ENCODE measurements around the gene DDX49.

DDX49 gene

GRCh38 chr19:18878058-18878797 lies 41.3 kb upstream of the DDX49 start:
- Histone ChIP-seq H3F3A (ENCODE audit: insufficient read depth) (no peaks in the 10 kb centered on the region), H3K79me2 (ENCODE audit: insufficient read depth, low read length) (no peaks in the 10 kb centered on the region), H2AFZ (ENCODE audit: low read depth, low read length, severe bottlenecking) (no peak overlapping the region)

DNA sequence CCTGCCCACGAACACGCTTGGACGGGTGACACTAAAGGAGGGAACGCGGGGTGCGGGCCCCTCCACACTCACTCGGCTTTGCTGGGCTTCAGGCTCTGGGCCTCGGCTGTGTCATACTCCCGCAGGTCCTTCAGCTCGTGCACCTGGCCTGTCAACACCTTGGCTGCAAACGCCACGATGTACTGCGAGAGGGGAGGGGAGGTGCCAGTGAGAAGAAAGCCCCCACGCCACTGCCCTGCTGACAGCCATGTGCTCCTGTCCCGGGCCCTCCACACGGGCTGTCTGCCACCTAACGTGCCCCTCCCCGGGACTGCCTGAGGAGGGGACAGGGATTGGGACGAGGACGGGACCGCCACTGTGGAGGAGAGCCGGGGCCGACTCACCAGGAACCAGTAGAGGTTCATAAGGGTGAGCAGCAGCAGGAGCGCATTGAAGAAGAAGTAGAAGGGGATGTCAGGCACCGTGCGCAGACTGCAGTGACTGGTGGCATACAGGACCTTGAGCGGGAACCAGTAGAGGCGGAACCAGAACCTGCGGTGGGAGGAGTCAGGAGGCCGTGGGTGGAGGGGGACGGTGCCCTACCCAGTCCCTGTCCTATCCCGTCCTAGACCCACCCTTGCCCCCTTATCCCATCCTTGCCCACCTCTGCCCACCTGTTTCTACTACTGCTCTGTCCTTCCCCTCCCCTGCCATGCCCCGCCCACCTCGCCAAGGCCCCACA lies 40.5 kb upstream of the DDX49 start:
- no peaks in the 10 kb centered on the region for H3K79me2 ChIP-seq (ENCODE audit: insufficient read depth, low read length)
- H2AFZ ChIP-seq (ENCODE audit: low read depth, low read length, severe bottlenecking): no peak overlapping the region
- H3K9ac ChIP-seq (ENCODE audit: low read length): no peak overlapping the region
- H3F3A ChIP-seq (ENCODE audit: insufficient read depth): no peaks in the 10 kb centered on the region
- no peaks in the 10 kb centered on the region for H3K9me3 ChIP-seq (ENCODE audit: insufficient read depth, low read length)
- no peaks in the 10 kb centered on the region for H3K9me2 ChIP-seq (replicated peaks; ENCODE audit: insufficient read depth, low read length)
- no peaks in the 10 kb centered on the region for H3K27me3 ChIP-seq (ENCODE audit: low read length)
- no peaks in the 10 kb centered on the region for H4K20me1 ChIP-seq (ENCODE audit: low read depth, low read length)
- H3K27ac ChIP-seq (ENCODE audit: low read depth, low read length): no peak overlapping the region
- no peak overlapping the region for H3K4me2 ChIP-seq (ENCODE audit: low read depth, low read length, poor library complexity, severe bottlenecking)
- no peak overlapping the region for H3K4me3 ChIP-seq (ENCODE audit: insufficient read depth, low read length, poor library complexity, severe bottlenecking)
- no peaks in the 10 kb centered on the region for H3K36me3 ChIP-seq (ENCODE audit: low read length)
- TF ChIP-seq CTCF (IDR thresholded peaks at IDR 0.05; ENCODE audit: insufficient read depth, low read length, poor library complexity, severe bottlenecking): no peak
- TF ChIP-seq EZH2phosphoT487 (conservative IDR thresholded peaks at IDR 0.05; ENCODE audit: low read length): no peak

More at GRCh38 chr19:18878058-18878797, 41.3 kb upstream of the DDX49 start:
- Histone ChIP-seq H3K4me2 (ENCODE audit: low read depth, low read length, poor library complexity, severe bottlenecking) (no peak overlapping the region), H3K4me3 (ENCODE audit: insufficient read depth, low read length, poor library complexity, severe bottlenecking) (no peak overlapping the region), H3K9me2 (replicated peaks; ENCODE audit: insufficient read depth, low read length) (no peaks in the 10 kb centered on the region), H3K9me3 (ENCODE audit: insufficient read depth, low read length) (no peaks in the 10 kb centered on the region), H4K20me1 (ENCODE audit: low read depth, low read length) (no peaks in the 10 kb centered on the region), H3K27ac (ENCODE audit: low read depth, low read length) (no peak overlapping the region), H3K36me3 (ENCODE audit: low read length) (no peaks in the 10 kb centered on the region), H3K9ac (ENCODE audit: low read length) (no peak overlapping the region), H3K27me3 (ENCODE audit: low read length) (no peaks in the 10 kb centered on the region)
- TF ChIP-seq EZH2phosphoT487 (conservative IDR thresholded peaks at IDR 0.05; ENCODE audit: low read length) (no peak), CTCF (IDR thresholded peaks at IDR 0.05; ENCODE audit: insufficient read depth, low read length, poor library complexity, severe bottlenecking) (no peak)

- Histone ChIP-seq H2AFZ (ENCODE audit: low read depth, low read length, severe bottlenecking) (no peak overlapping the region), H3K36me3 (ENCODE audit: low read length) (no peaks in the 10 kb centered on the region), H3K27me3 (ENCODE audit: low read length) (no peaks in the 10 kb centered on the region), H3F3A (ENCODE audit: insufficient read depth) (no peaks in the 10 kb centered on the region), H3K9ac (ENCODE audit: low read length) (no peak overlapping the region), H3K9me2 (replicated peaks; ENCODE audit: insufficient read depth, low read length) (no peaks in the 10 kb centered on the region), H3K4me2 (ENCODE audit: low read depth, low read length, poor library complexity, severe bottlenecking) (no peak overlapping the region), H4K20me1 (ENCODE audit: low read depth, low read length) (no peaks in the 10 kb centered on the region), H3K79me2 (ENCODE audit: insufficient read depth, low read length) (no peaks in the 10 kb centered on the region), H3K4me3 (ENCODE audit: insufficient read depth, low read length, poor library complexity, severe bottlenecking) (no peak overlapping the region), H3K9me3 (ENCODE audit: insufficient read depth, low read length) (no peaks in the 10 kb centered on the region), H3K27ac (ENCODE audit: low read depth, low read length) (no peak overlapping the region)
- TF ChIP-seq EZH2phosphoT487 (conservative IDR thresholded peaks at IDR 0.05; ENCODE audit: low read length) (no peak), CTCF (IDR thresholded peaks at IDR 0.05; ENCODE audit: insufficient read depth, low read length, poor library complexity, severe bottlenecking) (no peak)
Measured at GRCh38 chr19:18879579-18880373, 39.7 kb upstream of the DDX49 start.
